HL-60/S4 treated with retinoic acid at 250 ng/mL for 4 days and 3 days (cell line): ENCODE measurements around the gene ANG.

Source experiments
- in situ Hi-C: fragments of 300-500 bp; cut with MboI; formaldehyde crosslinking; loops from 2 replicates; pipeline ENCODE4 v1.7.0; 2022; ENCODE audit warnings: low sequenced_read_pairs

The ANG gene

DNA sequence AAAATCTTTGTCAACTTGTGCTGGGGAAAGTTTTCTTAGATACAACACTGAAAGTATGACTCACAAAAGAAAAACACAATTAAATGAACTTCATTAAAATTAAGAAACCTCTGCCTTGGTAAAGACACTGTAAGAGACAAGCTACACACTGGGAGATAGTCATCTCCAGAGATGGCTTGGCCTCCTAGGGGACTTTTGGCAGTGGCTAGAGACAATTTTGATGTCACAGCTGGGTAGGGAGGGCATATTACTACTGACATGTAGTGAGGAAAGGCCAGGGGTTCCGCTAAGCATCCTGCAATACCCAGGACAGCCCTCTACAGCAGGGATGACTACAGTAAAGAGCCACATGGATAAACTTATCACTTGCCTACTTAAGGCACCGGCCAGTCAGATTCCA, 12.9 kb upstream of the ANG start:
- in situ Hi-C loops: no loop called here

- in situ Hi-C loops: no loop called here
Observed at GRCh38 chr14:20676072-20676471, 12.5 kb upstream of the ANG start.

GRCh38 chr14:20679907-20680306, 8.7 kb upstream of the ANG start:
- in situ Hi-C loops: no loop called here

DNA sequence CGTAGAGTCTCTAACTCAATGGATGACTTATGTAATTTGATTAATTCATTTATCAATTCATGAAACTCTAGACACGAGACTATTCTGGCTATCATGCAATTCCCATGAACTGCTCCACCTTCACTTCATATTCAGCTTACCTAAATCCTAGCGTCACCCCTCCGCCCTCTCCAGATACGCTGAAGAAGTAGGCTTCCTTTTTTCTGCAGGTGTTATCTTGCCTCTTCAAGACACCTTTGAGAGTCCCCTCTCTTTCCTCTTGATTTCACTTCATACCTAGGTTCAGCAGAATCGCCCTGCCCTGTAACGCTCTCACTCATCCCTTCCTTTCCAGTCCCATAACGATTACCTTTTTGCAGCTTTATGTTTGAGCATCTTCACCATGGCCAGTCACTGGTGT, 8.2 kb upstream of the ANG start:
- in situ Hi-C loops: no loop called here

GRCh38 chr14:20680843-20681347, 7.7 kb upstream of the ANG start:
- in situ Hi-C loops: no loop called here

DNA sequence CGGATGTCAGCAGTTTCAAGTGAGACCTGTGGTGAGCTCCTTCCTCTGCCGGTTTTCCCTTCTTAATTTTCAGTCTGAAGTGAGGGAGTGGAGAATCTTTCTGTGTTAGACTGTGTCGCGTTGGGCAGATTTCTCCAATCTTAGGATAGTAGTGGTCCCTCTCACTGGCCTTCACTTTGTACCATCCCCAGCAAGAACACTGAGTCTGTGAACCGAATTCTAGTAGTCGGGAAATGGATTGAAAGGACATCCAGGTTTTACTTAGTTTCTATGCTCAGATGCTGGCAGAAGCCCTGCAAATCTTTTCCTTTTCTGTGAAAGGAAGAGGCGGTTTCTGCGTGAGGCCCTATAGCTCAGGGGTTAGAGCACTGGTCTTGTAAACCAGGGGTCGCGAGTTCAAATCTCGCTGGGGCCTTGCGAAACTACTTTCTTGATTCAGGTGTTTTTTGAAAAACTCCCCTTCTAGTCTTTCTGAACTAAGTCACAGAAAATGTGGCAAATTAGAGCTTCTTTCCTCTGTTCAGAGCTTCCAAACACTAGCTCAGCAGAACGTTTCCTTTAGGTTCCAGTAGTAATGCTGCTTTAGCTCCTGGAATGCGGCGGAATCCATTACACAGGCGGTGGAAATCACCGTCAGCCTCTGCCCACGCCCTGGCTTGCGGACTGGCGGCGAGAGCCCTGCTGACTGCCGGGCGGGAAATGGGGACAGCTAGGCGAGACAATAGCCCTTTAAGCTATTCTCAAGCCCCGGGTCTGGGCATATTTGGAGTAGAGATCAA, 7.0 kb upstream of the ANG start:
- in situ Hi-C loops: no loop called here

GRCh38 chr14:20682127-20682434, 6.5 kb upstream of the ANG start:
- in situ Hi-C loops: no loop called here

DNA sequence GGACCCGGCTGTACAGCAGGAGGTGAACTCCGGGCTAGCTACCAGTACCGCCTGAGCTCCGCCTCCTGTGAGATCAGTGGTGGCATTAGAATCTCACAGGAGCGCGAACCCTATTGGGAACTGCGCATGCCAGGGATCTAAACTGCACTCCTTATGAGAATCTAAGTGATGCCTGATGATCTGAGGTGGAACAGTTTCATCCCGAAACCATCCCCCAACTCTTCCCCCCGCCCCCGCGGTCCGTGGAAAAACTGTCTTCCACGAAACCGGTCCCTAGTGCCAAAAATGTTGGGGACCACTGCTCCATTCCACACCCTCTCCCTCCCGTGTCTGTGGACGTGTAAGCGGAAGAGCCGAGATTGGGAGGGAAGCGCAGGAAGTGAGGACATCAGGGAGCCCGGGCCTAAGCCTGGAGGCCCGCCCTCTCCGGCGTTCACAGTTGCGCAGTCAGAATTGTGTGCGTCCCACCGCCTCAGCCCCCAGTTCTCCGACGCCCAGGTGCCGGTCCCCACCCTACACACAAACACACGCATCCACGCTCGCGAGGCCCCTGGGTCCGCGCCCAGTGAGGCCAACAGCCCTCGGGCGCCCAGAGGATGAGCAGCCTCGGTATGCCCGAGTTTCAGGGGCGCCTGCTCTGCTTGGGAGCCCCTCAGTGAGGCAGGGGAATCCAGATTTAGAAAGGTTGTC, 6.0 kb upstream of the ANG start:
- in situ Hi-C loops: no loop called here

- in situ Hi-C loops: no loop called here
Observed at GRCh38 chr14:20683125-20683890, 5.3 kb upstream of the ANG start.

- in situ Hi-C loops: no loop called here
Observed at GRCh38 chr14:20683891-20684661, 4.5 kb upstream of the ANG start, which contains the start of gene RNASE4. RNASE4 (plus strand) TSS chr14:20684560; CDS start chr14:20699372, 14,812 bp downstream.

DNA sequence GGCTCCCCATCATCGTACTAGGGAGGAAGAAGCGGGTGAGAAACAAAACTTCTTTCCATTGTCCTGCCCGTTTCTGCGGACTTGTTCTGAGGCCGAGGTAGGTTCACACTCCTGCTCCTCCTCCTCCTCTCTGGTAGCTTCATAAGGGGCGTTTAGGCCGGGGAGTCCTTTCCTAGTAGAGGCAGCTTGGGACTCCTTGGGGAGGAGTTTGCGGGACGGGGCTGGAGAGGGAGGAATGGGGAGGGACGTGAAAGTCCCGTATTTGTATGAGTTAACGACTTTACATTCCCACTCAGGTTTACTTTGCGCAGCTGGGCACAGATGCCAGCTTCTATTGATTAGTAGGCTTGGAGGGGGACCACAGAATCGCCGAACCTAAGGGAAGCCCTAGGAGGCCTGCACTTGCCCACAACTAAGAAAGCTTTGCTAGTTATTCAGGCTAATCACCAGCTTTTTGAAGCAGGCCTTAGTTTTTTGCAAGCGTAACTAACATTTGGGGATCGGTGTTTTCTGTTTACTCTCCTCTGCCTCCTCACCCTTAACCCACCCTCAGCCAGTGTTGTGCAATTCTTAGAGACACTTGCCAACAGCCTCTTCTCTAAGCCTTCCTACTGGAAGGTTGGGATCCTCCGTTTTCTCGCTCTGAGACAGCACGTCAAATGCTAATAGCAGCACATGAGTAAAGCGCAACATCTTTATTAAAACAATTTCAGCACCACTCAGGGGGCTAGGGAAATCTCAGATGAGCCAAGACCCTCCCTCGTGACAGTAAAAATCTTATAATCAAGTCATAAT, 3.7 kb upstream of the ANG start:
- in situ Hi-C loops: no loop called here

GRCh38 chr14:20686386-20687143, 2.0 kb upstream of the ANG start:
- in situ Hi-C loops: no loop called here

DNA sequence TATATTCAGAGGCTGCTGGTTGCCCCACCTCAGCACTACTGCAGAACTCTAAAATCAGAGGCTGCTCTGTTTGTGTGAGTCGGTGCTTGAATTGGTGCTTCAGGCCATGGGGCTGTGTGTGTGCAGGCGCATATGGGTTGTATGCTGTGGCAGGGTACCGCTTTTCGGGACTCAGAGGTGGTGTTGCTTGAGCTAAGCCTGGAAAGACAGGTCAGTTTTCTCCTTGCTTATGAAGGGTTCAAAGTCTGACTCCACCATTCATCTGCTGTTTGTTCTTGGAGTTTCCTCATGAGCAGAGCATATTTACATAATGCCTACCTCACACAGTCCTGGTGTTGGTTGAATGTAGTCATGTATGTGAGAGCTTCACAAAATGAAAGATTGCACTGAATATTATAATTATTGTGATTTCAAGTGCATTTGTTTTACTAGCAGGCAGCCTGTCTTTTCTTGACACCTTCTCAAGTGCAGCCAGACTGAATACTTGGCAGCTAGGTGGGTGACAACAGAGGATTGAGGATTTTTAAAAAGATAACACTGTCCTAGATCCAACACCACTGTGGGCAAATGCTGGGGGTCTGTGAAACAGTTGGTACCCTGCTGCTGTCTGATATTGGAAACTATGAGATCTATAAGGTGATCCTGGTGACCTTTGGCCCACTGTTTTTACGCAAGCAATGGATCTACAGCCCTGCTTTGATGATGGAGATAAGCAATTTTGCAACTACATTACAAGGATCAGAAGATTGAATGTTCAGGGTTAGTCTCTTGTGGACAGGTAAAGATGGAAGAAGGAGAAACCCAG, 1.0 kb upstream of the ANG start:
- in situ Hi-C loops: no loop called here

DNA sequence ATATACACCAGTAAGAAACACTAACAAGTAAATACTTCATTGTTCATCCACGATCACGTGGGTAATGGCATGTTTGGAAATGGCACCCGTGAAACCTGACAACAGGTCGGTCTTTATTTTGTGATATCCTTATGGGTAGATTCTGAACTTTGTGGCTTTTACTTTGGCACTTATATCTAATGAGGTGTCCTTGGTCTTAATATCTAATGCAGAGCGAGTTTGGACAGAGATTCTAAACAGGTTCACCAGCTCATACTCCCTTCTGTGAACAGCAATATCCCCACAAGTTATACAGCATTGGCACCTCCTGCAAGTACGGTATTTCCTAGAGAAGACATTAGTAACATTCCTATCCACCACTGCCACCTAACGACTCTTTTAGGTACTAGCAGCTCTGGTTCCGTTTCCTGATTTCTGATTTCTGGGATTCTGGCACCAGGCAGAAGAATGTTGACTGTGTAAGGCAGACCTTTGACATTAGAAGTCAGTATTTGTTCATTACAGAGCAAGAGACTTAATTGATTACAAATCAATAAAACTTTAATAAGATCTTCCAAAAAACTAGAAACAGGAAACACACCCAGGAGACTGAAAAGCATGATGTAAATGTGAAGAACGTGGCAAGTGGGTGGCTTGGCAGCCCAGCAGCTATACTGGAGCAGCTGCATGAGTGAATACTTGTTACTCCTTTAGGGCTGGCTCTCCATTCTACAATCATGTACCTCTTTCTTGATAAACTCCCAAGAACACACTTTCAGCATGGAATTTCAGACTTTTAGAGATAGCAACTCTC, 2.5 kb downstream of the ANG start:
- in situ Hi-C loops: no loop called here

DNA sequence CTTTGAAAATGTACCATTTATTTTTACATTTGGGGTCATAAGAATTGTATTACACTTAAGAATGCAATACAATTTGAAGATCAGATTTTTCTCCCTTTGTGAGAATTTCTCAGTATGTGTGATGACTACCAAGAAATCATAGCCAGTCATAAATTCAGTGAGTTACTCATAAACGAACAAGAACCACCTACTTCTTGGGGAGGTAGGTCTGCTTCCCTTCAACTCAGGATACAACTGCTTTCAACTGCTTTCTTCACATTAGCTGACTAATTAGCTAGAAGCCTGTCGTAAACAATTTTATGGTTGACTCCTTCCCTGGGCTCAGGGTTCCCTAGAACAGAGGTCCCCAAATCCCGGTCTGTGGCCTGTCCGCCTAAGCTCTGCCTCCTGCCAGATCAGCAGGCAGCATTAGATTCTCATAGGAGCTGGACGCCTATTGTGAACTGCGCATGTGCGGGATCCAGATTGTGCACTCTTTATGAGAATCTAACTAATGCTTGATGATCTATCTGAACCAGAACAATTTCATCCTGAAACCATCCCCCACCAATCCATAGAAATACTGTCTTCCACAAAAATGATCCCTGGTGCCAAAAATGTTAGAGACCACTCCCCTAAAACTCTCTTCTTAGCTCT, 3.7 kb downstream of the ANG start:
- in situ Hi-C loops: no loop called here

GRCh38 chr14:20696764-20697163, 8.2 kb downstream of the ANG start:
- in situ Hi-C loops: no loop called here

DNA sequence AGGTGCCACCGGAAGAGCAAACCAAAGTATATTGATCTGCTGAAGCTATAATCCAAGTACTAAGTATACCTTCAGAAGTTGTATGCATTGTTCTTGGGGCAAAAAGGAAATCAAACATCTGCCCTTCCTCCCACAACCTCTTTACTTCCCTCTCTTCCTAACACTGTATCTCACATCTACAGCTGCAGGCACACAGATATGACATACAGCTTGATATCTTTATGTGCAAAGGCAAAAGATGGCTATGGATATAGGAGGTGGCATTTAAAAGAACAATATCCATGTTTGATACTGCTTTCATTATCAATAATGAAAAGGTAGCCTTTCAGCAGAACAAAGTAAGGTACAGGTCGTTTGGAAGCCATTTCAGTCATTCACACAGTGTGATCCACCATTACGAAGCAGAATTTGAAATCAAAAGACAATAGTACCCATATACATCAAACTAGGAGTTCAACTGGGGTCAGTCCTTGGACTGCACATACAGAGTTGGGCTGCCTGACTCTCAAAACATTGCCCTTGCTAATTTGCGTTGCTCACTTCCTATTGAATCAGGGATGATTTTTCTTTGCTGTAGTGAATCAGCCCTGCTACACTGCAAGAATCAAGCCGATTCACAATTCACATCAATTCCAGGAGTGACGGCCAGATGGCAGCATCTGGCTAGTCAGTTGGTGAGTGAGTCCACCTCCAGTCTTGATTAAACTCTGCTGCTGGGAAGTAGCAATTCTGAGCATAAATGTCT, 8.9 kb downstream of the ANG start:
- in situ Hi-C loops: no loop called here
